Omental fat pad (tissue), 4 donors: ENCODE measurements around the gene CTDSPL. TPM values are rescaled to one million over a fixed set of nuclear protein-coding genes. Genes with fewer than 3 reads are reported as not detected.

ENCODE experiments used
- ATAC-seq: fragments of 150-250 bp; one replicate; pipeline ENCODE4 v1.9.1; 2016; ENCODE audit warnings: mild to moderate bottlenecking, moderate library complexity; ENCODE audit not compliant: low FRiP score
- DNase-seq: peaks from one replicate; pipeline ENCODE4 v3.0.0-alpha.2; 2019; ENCODE audit warnings: low spot score
- total RNA-seq, 4 donors: library from RNA; depleted of rRNA; stranded (reverse); fragments of >200 nt; gene quantifications; one replicate each; pipeline ENCODE4 v1.1.0, GENCODE V29; 2016
- TF ChIP-seq, protein P1 (sequence below), 3 donors: fragments of 450-650 bp; IDR thresholded peaks; one replicate each; pipeline ENCODE4 v1.5.1; 2016 to 2017; ENCODE audit warnings: antibody characterized with exemption in 3 of 3, mild to moderate bottlenecking in 3 of 3, moderate library complexity in 2 of 3

The CTDSPL gene
- total RNA-seq, 4 donors from 2014 or later: 23.9 to 41.8 (median 33.2) TPM

DNA sequence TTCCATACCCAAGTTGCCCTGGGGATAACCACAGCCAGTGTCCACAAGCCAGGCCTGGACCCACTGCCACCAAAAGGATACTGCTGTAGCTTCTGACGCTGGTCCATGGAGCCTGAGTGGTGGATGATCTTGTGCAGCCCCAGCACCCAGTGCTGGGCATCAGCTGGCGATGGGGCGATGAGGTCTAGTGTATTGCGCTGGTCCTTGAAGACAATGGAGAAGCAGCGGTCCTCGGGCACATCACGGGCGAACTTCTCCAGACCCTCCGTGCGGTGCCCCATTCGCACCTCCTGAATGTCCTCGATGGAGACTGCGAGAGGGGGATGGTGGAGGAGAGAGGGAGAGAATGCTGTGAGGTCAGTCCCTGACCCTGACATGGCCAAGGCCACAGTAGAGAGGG is 154.7 kb downstream of the CTDSPL start:
- DNase-seq: no peak
- ATAC-seq: no peak
- TF ChIP-seq, protein P1, sequence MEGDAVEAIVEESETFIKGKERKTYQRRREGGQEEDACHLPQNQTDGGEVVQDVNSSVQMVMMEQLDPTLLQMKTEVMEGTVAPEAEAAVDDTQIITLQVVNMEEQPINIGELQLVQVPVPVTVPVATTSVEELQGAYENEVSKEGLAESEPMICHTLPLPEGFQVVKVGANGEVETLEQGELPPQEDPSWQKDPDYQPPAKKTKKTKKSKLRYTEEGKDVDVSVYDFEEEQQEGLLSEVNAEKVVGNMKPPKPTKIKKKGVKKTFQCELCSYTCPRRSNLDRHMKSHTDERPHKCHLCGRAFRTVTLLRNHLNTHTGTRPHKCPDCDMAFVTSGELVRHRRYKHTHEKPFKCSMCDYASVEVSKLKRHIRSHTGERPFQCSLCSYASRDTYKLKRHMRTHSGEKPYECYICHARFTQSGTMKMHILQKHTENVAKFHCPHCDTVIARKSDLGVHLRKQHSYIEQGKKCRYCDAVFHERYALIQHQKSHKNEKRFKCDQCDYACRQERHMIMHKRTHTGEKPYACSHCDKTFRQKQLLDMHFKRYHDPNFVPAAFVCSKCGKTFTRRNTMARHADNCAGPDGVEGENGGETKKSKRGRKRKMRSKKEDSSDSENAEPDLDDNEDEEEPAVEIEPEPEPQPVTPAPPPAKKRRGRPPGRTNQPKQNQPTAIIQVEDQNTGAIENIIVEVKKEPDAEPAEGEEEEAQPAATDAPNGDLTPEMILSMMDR (IDR thresholded peaks at IDR 0.05): no peak

DNA sequence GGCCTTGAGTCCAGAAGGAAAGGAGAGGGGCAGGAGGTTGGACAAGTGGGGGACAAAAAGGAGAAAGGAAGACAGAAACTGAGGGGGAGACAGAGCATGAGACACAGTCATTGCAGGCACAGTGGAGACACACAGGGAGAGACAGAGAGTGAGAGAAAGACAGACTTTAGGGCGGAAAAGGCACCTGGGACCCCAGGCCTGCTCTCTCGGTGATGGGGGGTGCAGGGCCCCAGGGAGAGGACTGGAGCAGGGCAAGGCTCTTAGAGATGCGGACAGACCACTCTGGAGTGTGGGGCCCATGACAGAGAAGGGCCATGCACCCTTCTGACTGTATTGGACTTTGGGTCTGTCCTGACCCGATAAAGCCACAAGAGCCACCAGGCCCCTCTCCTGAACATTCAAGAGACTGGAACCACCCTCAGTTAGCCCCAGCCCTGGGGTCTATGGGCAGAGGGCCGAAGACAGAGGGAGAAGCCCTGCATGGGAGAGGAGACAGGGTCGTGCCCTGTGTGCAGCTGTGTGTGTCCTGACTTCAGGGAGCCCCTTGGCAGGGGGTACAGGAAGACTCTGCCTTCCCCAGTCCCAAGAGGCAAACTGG is 155.3 kb downstream of the CTDSPL start:
- TF ChIP-seq, protein P1 (IDR thresholded peaks at IDR 0.05): no peak
- DNase-seq: no peak
- ATAC-seq: no peak

DNA sequence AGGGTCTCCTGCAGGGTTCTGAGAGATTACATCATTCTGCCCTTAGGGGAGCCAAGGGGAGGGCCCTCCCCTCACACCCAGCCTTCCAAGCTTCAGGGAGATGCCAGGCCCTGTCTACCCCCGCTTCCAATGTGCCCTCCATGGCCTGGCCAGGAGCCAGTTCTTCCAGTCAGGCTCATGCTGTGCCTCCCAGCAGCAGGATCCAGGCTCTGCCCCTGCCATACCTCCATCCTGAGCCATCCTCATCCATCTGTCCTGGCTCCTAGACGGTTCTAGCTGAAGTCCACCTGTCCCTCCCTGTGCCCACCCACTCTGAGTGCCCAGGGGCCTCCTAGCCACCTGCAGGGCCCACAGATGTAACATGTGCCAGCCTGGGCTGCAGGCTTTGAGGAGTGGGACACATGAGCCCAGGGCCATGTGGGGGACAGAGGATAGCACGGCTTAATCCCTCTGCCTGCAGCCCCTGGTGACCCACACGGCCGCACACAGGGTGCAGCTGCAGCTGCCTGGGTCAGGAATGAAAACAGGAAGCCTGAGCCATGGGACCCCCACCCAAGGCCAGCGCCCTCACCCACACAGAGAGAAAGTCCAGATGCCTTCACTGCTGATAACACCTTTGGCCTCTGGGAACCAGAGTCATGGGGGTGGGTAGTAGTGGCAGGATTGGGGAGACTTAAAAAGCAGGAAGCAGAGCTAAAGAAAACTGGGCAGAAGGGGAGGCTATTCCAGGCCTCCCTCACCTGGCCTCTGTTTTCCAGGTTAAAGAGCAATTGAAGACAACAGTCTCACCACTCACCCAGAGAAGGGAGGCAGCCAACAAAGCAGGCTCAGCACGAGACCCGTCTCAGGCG is 156.0 kb downstream of the CTDSPL start:
- TF ChIP-seq, protein P1 (IDR thresholded peaks at IDR 0.05): no peak
- no peak for DNase-seq
- no peak for ATAC-seq

DNA sequence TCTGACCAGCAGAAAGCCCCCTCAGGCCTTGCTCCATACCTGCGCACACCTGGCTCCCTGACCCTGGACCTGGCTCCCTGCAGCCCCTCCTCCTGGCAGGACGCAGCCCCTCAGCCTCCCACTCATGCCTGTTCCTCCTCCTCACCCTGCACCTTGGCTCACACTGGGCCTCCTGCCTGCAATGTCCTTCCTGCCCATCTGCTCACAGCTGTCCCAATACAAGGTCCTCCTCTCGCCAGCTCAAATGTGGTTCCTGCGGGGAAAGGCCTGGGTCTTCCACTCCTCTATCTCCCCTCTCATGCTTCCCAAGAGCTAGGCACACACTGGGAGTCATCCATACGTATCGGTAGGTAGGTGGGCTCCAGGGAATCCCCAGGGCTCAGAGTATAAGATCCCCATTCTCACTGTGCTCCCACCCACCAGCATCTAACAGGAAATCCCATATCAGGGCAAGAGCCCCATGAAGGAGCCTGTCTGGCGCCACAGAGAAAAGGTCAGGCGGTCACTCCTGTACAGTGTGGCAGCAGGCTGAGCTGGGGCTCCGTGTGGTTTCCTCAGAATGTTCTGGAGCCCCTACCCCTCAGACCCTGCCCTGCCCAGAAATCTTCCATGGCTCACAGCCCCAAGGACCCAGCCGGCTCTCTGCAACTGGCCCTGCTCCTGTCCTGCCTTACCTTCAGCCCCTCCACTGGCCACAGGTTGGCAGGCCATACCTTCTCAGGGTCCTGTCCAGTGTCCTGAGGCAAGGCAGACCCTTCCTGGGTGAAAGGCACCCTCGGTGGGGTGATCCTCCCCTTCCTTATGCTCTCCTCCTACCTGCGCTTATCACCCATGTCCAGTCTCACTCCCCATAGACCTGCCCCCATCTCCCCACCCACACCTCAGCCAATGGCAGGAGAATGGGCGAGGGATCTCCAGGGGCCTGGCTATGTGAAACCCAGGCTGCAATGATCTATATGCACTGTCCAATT is 156.9 kb downstream of the CTDSPL start:
- no peak for DNase-seq

DNA sequence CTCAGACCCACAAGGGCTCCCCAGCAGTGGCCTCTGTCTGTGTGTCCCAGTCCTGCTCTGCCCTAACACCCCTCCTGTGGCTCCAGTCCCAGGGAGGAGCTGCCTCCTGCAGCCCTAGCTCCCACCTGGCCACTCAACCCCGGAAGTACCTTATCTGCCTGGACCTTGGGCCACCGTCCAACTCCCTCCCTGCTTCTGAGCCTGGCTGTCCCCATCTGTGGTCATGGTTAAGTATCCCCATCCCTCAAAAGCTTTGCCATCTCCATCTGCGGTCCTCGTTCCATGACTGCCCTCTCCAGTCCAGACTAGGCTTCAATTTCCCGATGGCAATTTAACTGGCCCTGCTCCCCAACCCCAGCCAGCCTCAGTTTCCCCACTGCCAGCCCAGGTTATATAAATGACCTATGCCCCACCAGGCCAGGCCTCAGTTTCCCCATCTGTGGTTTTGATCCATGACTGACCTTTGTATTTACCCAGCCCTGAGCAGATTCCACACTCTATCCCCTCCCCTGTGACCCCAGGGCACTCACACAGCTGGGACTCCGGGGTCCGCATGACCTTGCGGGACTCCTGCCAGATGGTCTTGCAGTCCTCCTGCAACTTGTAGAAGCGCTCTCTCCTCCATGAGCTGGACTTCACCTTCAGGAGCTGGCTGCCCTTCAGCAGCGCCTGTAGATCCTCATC is 158.1 kb downstream of the CTDSPL start:
- DNase-seq: no peak
- TF ChIP-seq, protein P1 (IDR thresholded peaks at IDR 0.05): no peak
- ATAC-seq: no peak

More for the DNA sequence above, 156.9 kb downstream of the CTDSPL start:
- no peak for ATAC-seq
- TF ChIP-seq, protein P1 (IDR thresholded peaks at IDR 0.05): no peak

DNA sequence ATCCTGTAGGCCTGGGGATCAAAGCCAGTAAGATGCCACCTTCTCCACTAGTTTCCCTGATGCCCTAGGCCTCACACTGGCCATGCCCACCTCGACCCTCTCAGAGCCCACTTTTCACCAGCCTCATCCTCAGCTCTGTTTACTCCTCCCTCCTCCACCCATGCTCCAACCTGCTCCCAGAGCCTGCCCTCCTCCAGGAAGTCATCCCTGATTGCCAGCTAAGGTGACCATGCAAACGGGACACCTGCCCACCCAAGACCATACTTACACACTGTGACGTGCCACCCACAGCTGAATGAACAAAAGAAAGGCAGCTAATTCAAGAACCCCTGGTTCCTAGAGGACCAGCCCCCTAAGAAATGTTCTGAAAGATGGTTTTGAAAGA is 158.7 kb downstream of the CTDSPL start:
- ATAC-seq (no peak), DNase-seq (no peak)
- TF ChIP-seq, protein P1 (IDR thresholded peaks at IDR 0.05): no peak
